HepG2 (cell line): ENCODE results near the gene AKAP8.
"Not testable (repeated sequence)": the region's sequence is repeated elsewhere in the genome, so short reads cannot be mapped to it uniquely, and the experiment has no call there.

Experiments used
- ELF1 ChIP-seq: sonication (generic); formaldehyde crosslinking; IDR thresholded peaks from 2 replicates; pipeline ENCODE4 v1.4.0; 2020; ENCODE audit warnings: missing genetic modification reagents
- JUNB ChIP-seq: sonication (generic); formaldehyde crosslinking; IDR thresholded peaks from 2 replicates; pipeline ENCODE4 v1.8.0; 2022; ENCODE audit warnings: missing genetic modification reagents, mild to moderate bottlenecking, borderline replicate concordance
- SUZ12 ChIP-seq: fragments of 150-350 bp; IDR thresholded peaks from 2 replicates; pipeline ENCODE4 v1.6.1; 2014; ENCODE audit warnings: low read depth, low read length
- TF ChIP-seq, protein P1 (sequence below): sonication (generic); formaldehyde crosslinking; IDR thresholded peaks from 2 replicates; pipeline ENCODE4 v1.5.0; 2020; ENCODE audit warnings: mild to moderate bottlenecking, missing genetic modification reagents, moderate library complexity
- TF ChIP-seq, protein P2 (sequence below): sonication (generic); formaldehyde crosslinking; IDR thresholded peaks from 2 replicates; pipeline ENCODE4 v1.5.0; 2020; ENCODE audit warnings: missing genetic modification reagents

DNA sequence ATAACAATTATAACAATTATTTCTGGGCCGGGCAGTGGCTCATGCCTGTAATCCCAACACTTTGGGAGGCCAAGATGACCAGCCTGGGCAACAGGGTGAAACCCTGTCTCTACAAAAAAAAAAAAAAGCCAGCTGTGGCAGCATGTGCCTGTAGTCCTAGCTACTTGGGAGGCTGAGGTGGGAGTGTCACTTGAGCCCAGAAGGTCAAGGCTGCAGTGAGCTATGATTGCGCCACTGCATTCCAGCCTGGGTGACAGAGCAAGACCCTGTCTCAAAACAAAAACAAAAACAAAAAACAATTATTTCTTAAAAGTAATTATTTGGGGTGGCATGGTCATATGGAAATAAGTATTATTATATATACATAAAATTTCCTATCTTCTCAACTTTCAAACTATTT is 31.8 kb upstream of the AKAP8 start:
- TF ChIP-seq, protein P1, sequence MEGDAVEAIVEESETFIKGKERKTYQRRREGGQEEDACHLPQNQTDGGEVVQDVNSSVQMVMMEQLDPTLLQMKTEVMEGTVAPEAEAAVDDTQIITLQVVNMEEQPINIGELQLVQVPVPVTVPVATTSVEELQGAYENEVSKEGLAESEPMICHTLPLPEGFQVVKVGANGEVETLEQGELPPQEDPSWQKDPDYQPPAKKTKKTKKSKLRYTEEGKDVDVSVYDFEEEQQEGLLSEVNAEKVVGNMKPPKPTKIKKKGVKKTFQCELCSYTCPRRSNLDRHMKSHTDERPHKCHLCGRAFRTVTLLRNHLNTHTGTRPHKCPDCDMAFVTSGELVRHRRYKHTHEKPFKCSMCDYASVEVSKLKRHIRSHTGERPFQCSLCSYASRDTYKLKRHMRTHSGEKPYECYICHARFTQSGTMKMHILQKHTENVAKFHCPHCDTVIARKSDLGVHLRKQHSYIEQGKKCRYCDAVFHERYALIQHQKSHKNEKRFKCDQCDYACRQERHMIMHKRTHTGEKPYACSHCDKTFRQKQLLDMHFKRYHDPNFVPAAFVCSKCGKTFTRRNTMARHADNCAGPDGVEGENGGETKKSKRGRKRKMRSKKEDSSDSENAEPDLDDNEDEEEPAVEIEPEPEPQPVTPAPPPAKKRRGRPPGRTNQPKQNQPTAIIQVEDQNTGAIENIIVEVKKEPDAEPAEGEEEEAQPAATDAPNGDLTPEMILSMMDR, result not testable (repeated sequence)
- not testable (repeated sequence) for TF ChIP-seq JUNB (CRISPR knock-in tag); ELF1 (CRISPR knock-in tag); SUZ12
- TF ChIP-seq, protein P2, sequence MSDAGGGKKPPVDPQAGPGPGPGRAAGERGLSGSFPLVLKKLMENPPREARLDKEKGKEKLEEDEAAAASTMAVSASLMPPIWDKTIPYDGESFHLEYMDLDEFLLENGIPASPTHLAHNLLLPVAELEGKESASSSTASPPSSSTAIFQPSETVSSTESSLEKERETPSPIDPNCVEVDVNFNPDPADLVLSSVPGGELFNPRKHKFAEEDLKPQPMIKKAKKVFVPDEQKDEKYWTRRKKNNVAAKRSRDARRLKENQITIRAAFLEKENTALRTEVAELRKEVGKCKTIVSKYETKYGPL (CRISPR knock-in tag), result not testable (repeated sequence)
